GM13976 (cell line): ENCODE measurements around the gene TMEM174.

Experiments
- DNase-seq: peaks from one replicate; pipeline ENCODE4 v3.0.0; 2012; ENCODE audit warnings: low spot score
- in situ Hi-C: fragments of 300-500 bp; cut with MboI; formaldehyde crosslinking; loops from one replicate; pipeline ENCODE4 v1.12.0; 2022; ENCODE audit warnings: low sequenced_read_pairs, mixed read lengths, inconsistent platforms; ENCODE audit not compliant: unreplicated experiment
- TF ChIP-seq, protein P1 (sequence below): IDR thresholded peaks from 2 replicates; pipeline ENCODE4 v1.5.1; 2012; ENCODE audit warnings: borderline replicate concordance, mild to moderate bottlenecking; ENCODE audit not compliant: insufficient read depth; ENCODE audit errors: extremely low read depth, missing control alignments, control extremely low read depth

Gene TMEM174

DNA sequence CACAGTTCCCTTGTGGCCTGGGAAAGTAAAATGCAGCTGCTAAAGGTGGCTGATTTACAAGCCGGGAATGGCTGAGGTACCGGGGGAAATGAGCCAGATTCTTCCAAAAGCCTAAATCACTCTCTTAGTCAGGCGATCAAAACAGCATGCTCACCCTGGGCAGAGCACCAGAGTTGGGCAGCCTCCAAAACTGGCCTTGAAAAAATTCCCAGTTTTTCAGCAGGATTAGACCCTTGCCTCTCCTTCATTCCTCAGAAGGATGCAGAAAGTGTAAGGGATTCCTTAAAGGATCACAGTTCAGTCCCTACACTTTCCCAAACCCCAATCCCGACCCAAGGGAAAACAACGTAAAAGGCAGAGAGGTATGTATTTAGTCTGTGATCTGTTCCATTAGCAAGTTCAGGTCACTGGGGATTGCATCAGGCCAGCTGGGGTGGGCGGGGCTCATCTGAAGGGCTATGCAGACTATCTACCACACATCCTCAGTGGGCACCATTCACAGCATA, 16.9 kb downstream of the TMEM174 start:
- TF ChIP-seq, protein P1, sequence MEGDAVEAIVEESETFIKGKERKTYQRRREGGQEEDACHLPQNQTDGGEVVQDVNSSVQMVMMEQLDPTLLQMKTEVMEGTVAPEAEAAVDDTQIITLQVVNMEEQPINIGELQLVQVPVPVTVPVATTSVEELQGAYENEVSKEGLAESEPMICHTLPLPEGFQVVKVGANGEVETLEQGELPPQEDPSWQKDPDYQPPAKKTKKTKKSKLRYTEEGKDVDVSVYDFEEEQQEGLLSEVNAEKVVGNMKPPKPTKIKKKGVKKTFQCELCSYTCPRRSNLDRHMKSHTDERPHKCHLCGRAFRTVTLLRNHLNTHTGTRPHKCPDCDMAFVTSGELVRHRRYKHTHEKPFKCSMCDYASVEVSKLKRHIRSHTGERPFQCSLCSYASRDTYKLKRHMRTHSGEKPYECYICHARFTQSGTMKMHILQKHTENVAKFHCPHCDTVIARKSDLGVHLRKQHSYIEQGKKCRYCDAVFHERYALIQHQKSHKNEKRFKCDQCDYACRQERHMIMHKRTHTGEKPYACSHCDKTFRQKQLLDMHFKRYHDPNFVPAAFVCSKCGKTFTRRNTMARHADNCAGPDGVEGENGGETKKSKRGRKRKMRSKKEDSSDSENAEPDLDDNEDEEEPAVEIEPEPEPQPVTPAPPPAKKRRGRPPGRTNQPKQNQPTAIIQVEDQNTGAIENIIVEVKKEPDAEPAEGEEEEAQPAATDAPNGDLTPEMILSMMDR: no peak
- in situ Hi-C loops: no loop called here
- DNase-seq: no peak

GRCh38 chr5:73192370-73192769, 19.4 kb downstream of the TMEM174 start:
- TF ChIP-seq, protein P1: no peak
- in situ Hi-C loops: no loop called here
- no peak for DNase-seq

DNA sequence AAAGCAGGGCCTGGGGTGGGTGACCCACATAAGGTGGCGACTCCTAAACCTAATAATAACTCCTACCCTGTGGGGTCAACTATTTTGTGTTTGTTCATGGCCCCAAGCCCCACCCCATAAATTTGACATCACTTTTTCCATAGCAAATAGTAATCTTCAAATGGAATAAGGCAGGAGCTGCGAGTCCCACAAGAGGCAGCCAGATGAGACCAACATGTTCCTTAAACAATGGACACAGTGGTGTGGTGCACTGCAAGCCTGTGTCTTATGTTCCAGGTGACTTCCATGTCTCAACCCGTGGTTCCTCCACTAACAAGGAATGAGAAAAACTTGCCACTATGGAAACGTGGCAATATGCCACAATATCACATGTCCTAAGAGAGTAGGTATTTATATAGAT, 20.6 kb downstream of the TMEM174 start:
- DNase-seq: no peak
- in situ Hi-C loops: no loop called here
- TF ChIP-seq, protein P1: no peak

GRCh38 chr5:73196201-73196600, 23.2 kb downstream of the TMEM174 start:
- in situ Hi-C loops: no loop called here
- no peak for DNase-seq
- TF ChIP-seq, protein P1: no peak

DNA sequence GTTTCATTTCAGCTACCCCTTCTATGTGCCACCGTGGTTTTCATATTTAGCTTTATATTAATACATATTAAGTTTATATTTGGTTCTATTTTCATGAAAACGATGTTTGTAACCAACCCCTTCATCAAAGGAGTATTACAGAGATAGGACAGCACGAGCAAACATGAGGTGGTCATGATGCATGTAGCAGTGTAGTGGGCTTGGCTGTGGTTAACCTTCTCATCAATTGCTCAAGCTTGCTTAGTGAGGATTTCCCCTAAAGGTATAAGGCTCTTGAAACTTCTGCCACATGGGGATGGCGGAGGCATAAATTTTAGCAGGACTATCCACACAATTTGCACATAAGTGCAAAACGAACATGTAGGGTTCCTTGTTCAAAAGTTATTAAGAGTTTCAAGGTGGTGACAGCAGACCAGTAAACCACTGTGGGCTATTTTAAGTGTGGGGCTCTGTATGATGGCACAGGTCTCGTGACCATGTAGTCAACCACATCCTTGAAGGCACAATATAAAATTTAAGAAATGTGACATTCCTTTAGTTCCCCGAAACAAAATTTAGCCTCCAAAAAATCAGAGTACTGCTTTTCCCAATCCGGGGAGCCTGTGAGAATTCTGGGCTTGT, 24.8 kb downstream of the TMEM174 start:
- TF ChIP-seq, protein P1: no peak
- no peak for DNase-seq
- in situ Hi-C loops: no loop called here

DNA sequence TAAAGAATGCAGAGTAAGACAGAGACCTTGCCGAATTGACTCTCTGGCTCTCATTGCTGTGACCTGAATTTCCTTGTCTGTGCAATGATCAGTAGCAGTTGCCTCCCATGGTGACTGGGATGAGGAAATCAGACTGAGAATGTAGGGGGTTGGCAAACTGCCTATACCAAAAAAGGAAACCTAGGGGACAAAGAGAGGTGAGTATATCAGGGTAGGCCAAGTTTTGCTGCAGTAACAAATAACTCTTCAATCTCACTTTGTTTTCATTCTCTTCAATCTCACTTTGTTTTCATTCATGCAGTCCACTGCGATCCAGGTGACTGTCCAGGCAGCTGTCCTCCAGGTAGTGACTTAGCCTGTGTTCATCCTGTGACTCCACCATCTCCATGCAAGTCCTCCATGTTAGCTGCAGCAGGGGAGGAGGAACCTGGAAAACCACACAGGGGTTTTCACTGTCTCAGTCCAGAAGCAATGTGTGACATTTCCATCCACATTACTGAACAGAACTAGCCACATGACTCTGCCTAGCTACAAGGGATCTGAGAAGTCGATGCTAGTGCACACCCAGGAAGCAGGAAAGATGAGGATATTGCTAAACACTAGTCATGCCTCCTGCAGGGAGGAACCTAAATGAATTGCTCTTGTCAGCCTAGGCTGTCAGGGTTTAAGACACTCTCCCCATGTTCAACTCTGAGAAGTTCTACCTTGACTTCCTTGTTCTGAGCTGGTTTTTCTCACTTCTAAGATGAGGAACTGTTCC, 26.0 kb downstream of the TMEM174 start:
- TF ChIP-seq, protein P1: no peak
- no peak for DNase-seq
- in situ Hi-C loops: no loop called here

DNA sequence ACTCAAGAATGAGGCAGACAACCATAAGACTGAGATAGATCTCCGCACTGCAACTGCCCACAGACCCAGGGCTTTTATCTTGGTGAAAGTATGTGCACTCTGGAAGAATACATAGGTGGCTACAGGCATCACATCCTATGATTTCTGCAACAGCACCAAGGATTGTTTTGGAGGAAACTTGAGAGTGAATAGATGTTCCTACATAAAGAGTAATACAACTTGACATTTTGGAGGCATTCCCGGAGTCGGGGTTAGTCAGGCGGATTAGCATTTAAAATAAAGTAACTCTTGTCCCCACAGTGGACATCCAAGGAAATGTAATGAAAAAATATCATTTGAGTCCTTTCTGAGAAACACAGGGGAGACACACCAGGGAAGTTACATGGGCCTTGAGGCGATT, 26.7 kb downstream of the TMEM174 start:
- in situ Hi-C loops: no loop called here
- DNase-seq: no peak
- TF ChIP-seq, protein P1: no peak
